GM19193 (cell line): ENCODE measurements around the gene DLGAP1.

Experiments used
- POLR2A ChIP-seq: IDR thresholded peaks from 4 replicates; pipeline ENCODE4 v1.6.1; 2011; ENCODE audit not compliant: insufficient read depth, insufficient read length; ENCODE audit errors: extremely low read depth

The DLGAP1 gene

GRCh38 chr18:3947383-3947782, 507.7 kb downstream of the DLGAP1 start:
- no peak for TF ChIP-seq POLR2A

DNA sequence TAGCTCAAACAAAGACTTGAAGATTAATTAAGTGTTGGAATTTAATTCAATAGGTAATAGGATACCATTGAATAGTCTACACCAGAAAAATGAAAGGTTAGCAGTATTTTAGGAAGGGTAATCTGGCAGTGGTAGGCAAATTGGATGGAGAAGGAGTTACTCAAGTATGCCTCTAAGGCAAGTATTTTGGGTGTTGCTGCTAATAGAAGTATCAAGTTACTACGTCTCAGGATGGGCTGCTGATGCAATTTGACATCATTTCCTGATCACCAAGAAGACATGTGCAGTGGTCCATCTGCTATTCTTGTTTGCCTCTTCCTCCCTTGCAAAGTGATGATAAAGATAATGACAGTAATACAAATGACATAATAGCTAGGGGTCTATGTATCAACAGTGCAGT, 519.8 kb downstream of the DLGAP1 start:
- no peak for TF ChIP-seq POLR2A

DNA sequence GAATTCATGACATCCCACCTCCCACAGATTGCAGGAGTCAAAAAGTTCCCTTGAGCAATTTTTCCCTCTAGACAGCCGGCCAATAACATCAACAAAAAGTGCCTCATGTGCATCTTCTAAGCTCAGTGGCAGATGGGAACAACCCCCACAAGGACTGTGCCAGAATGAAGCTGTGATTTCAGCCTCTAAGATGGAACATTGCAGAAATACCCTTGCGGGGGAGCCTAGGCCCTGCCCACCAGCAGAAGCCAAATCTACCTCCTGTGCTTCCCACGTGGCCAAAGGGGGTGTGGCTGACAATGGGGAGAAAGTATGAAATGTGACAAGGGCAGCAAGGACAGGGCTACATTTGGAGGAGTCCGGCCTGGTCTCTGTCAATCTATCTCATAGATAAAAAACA, 522.8 kb downstream of the DLGAP1 start:
- no peak for TF ChIP-seq POLR2A

DNA sequence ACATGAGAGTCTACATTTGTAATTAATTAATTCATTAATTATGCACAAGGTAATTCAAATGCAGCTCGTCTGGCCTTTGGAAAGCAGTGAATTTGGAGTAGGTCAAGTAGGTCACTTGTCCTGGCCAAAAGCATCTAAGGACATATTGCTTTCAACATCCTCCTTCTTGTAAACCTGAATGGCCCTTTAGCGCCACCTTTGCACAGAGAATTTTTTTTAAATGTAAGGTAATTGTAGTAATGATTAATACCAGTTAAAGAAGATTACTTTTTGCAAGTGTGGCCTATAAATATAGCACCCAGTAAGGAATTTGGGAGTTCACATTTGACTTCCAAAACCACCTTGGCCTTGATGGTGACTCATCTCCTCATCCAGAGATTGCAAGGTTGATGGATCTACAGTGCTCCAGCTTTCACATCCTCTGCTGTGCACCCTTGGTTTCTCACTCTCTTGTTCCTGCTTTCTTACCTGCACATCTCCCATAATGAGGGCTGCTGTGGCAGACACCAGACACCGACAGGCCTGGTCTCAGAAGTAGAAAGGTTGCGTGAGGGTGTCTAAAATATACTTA, 523.5 kb downstream of the DLGAP1 start:
- TF ChIP-seq POLR2A, result no peak

GRCh38 chr18:3931013-3931315, 524.1 kb downstream of the DLGAP1 start:
- no peak for TF ChIP-seq POLR2A

DNA sequence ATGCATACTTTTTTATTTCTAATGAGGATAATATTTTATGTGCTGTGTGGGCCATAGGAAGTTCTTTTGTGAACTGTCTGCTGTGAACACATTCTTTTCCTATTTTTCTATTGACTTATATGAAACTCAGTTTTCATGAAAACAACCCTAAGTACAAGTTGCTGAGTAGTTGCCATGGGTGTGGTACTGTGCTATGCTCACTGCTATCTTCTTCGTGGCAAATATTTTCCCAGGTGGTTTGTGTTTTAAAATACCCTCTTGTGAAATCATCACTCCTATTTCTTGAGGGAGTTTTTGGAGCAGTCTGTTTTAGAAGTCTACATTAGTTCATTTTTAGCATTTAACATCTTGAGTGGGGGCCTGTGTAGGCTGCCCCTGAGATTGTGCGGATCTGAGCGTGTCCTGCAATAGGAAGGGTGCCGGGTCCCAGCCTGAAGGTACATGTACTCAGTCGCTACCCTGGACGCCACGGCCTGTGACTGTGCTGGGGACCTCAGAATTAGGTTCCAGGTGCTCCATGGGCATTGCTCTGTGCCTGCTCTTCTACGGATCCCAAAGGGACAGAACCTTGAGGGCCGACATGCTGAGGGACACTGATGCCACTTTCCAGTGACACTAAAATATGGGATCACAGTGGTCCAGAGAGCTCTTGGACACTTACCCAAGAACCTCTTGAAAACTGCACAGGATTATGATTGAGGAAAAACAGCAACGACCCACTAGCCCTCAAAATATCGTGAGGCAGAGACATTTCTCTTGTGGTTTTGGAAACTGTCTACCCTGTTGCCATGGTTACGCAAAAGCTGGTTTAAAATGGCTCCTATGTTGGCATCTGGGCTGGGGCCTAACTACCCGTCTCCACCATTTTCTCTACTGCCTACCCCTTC, 524.7 kb downstream of the DLGAP1 start:
- TF ChIP-seq POLR2A, result no peak

DNA sequence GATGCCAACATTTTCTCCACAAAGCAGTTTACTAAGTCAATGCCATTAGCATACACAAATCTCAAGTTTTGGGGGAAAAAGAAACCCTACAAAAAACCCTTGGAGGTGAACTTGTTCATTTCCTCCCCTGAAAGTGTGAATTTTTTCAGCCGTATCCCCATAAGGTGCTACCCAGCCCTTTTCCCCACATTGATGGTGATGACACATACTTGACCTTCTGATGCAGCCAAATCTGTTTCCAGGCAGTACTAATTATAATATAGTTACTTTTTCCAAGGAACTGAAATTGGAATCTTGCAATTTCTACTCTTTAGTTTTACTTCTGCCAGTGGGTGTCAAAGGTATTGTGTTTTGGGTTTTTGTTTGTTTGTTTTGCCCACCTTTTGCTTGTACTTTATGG, 530.7 kb downstream of the DLGAP1 start:
- no peak for TF ChIP-seq POLR2A

GRCh38 chr18:3923750-3924149, 531.4 kb downstream of the DLGAP1 start:
- no peak for TF ChIP-seq POLR2A

- TF ChIP-seq POLR2A, result no peak
Observed at GRCh38 chr18:3921826-3922225, 533.3 kb downstream of the DLGAP1 start.

DNA sequence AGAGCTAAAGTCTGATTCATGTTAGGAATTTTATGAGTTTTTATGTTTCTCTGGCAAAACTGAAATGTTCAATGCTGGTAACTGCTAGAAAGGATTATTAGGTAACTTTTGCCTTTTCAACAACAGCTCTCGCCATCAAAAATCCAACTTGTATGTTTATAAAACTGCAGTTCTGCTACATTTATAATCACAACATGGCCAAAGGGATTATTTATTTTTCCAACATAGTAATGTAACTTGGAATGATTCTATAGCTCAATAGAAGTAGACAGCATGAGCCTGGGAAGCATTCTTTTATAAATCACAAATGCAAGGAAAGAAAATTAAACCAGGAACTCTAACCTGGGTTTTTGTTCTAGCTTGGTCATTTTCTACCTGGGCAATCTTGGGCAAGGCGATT, 534.3 kb downstream of the DLGAP1 start:
- TF ChIP-seq POLR2A, result no peak

- no peak for TF ChIP-seq POLR2A
Observed at GRCh38 chr18:3919396-3920061, 535.6 kb downstream of the DLGAP1 start.

- TF ChIP-seq POLR2A, result no peak
Observed at GRCh38 chr18:3916082-3916481, 539.0 kb downstream of the DLGAP1 start.

GRCh38 chr18:3914833-3915610, 540.1 kb downstream of the DLGAP1 start:
- TF ChIP-seq POLR2A, result no peak

DNA sequence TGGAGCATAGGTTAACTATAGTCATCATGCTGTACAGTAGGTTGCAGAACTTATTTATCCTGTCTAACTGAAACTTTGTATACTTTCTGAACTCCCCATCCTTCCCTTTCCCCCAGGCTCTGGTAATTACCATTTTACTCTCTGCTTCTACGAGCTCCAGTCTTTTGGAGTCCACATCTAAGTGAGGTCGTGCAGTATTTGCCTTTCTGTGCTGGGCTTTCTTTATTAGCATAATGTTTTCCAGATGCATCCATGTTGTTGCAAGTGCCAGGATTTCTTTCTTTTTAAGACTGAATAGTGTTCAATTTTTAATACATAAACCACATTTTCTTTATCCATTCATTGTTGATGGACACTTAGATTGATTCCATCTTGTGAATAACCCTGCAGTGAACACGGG, 541.0 kb downstream of the DLGAP1 start:
- no peak for TF ChIP-seq POLR2A

DNA sequence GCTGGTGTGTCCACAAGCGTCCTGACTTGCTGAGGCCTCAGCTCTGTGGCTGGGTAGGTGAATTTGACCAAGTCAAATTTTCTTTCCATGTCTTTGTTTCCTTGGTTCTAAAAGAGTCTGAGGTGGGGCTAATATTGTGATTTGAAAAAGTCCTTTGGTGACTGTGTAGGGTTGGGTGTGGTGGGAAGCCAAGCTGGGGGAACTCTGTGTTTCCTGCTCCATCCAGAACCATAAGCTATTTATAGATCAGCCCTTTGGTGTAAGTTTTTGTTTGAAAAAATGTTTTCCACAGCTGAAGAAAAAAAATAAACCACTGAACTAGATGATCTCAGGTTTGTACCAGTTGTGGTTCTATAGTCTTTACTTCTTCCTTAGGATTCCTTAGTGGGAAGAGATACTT, 542.4 kb downstream of the DLGAP1 start:
- no peak for TF ChIP-seq POLR2A
